ENCODE measurements around the gene INTS15. TPM values are rescaled to one million over a fixed set of nuclear protein-coding genes. Genes with fewer than 3 reads are reported as not detected.

Gene INTS15
- total RNA-seq, 1 experiment from 2014 or later: 29.6 TPM

DNA sequence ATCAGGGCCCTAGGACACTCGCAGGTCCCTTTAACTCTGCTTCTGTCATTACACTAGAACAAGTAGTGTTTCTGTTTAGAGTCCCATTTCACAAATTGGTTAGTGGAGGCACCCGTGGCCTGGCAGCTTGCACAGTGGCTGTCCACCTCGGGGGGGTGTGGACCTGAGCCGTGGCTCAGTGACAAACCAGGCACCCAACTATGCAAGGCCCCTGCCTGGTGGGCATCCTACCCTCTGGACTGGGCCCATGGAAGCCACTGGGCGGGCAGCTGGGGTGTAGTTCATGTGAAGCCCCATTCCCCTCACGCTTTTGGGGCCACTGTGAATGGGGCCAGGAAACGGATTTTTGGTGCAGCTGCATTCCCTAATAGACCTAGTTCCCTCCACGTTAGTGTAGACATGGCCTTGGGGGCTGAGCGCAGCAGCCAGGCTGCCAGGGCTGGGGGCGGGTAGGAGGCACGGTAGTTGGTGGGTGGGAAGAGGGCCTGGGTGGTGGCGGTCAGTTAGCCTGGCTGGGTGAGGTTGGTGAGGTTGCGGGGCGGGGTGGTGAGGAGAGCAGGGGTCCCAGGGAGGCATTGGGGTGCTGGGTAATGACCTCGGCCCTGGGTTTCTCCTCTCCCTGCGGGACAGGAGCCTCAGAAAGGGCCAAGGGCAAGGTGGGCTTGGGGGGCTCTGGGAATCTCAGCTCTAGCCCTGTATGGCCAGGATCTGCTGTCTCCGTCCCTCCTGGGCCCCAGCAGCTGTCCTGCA, 66.0 kb downstream of the INTS15 start:
- intact Hi-C loops (cut with micrococcal nuclease; ENCODE audit: unreplicated experiment): no loop called here
- H3K27ac Mint-ChIP-seq (ENCODE audit: unreplicated experiment): no peak overlapping the region

DNA sequence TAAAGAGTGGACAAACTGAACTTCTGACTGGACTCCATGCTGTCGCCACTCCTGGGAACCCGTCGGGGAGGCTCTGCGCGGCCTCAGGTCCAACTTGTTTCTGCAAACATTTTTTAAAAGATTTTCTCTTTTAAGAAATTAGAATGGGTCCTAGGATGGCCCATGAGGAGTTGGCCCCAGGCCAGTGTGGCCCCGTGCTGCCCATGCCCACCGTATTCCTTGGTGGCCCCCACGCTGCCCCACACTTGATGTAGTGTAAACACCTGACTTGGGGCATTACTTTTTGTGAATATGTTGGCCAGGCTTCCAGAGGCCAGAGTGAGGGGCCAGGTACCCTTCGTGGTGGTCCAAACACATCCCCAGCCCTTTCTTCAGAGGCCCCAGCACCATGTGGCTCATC, 66.6 kb downstream of the INTS15 start:
- Histone ChIP-seq H3K4me3 (ENCODE audit: low read depth, low read length) (no peak overlapping the region), H3K9me3 (no peaks in the 10 kb centered on the region), H3K27me3 (replicated peaks; ENCODE audit: control insufficient read depth, insufficient read depth, low read length) (no peaks in the 10 kb centered on the region), H3K36me3 (ENCODE audit: control insufficient read depth, insufficient read depth, low read length) (peaks cover 7% of the 10 kb centered on the region), H3K4me1 (no peaks in the 10 kb centered on the region)
- Mint-ChIP-seq H3K27me3 (ENCODE audit: insufficient read depth, unreplicated experiment) (no peaks in the 10 kb centered on the region), H3K4me1 (ENCODE audit: low read depth, unreplicated experiment) (no peaks in the 10 kb centered on the region), H3K4me3 (ENCODE audit: unreplicated experiment) (no peak overlapping the region), H3K36me3 (ENCODE audit: insufficient read depth, unreplicated experiment) (peaks cover 32% of the 10 kb centered on the region), H3K9me3 (ENCODE audit: unreplicated experiment) (no peaks in the 10 kb centered on the region), H3K27ac (ENCODE audit: unreplicated experiment) (no peak overlapping the region)
- TF ChIP-seq, protein P1, sequence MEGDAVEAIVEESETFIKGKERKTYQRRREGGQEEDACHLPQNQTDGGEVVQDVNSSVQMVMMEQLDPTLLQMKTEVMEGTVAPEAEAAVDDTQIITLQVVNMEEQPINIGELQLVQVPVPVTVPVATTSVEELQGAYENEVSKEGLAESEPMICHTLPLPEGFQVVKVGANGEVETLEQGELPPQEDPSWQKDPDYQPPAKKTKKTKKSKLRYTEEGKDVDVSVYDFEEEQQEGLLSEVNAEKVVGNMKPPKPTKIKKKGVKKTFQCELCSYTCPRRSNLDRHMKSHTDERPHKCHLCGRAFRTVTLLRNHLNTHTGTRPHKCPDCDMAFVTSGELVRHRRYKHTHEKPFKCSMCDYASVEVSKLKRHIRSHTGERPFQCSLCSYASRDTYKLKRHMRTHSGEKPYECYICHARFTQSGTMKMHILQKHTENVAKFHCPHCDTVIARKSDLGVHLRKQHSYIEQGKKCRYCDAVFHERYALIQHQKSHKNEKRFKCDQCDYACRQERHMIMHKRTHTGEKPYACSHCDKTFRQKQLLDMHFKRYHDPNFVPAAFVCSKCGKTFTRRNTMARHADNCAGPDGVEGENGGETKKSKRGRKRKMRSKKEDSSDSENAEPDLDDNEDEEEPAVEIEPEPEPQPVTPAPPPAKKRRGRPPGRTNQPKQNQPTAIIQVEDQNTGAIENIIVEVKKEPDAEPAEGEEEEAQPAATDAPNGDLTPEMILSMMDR (IDR thresholded peaks at IDR 0.05; ENCODE audit: insufficient read depth in 1 of 2, low read depth in 1 of 2, low read length in 1 of 2, severe bottlenecking in 1 of 2, unreplicated experiment in 1 of 2): no peak
- POLR2A ChIA-PET: interaction anchor here (0.6 kb wide), 1 partner anchor 14 kb away, joined by 3 read pairs; no protein-coding TSS in a partner anchor
- BruUV-seq (replicated peaks): no TSS peak
- CTCF ChIA-PET: no interaction called here
- intact Hi-C loops (cut with micrococcal nuclease; ENCODE audit: unreplicated experiment): no loop called here
- DNase-seq: no peak

More for the DNA sequence above, 66.0 kb downstream of the INTS15 start:
- CTCF ChIA-PET: no interaction called here
- no peak overlapping the region for H3K4me3 ChIP-seq (ENCODE audit: low read depth, low read length)
- H3K4me3 Mint-ChIP-seq (ENCODE audit: unreplicated experiment): no peak overlapping the region
- no peaks in the 10 kb centered on the region for H3K4me1 Mint-ChIP-seq (ENCODE audit: low read depth, unreplicated experiment)
- no peaks in the 10 kb centered on the region for H3K27me3 ChIP-seq (replicated peaks; ENCODE audit: control insufficient read depth, insufficient read depth, low read length)
- TF ChIP-seq, protein P1 (IDR thresholded peaks at IDR 0.05; ENCODE audit: insufficient read depth in 1 of 2, low read depth in 1 of 2, low read length in 1 of 2, severe bottlenecking in 1 of 2, unreplicated experiment in 1 of 2): no peak
- H3K9me3 Mint-ChIP-seq (ENCODE audit: unreplicated experiment): no peaks in the 10 kb centered on the region
- BruUV-seq (replicated peaks): TSS peak; percentile 23
- peaks cover 38% of the 10 kb centered on the region for H3K36me3 Mint-ChIP-seq (ENCODE audit: insufficient read depth, unreplicated experiment)
- no peaks in the 10 kb centered on the region for H3K9me3 ChIP-seq
- no peaks in the 10 kb centered on the region for H3K27me3 Mint-ChIP-seq (ENCODE audit: insufficient read depth, unreplicated experiment)
- DNase-seq: no peak
- POLR2A ChIA-PET: no interaction called here
- H3K36me3 ChIP-seq (ENCODE audit: control insufficient read depth, insufficient read depth, low read length): peaks cover 8% of the 10 kb centered on the region
- H3K4me1 ChIP-seq: no peaks in the 10 kb centered on the region

Other genes with a start within 250 kb of the INTS15 start
- 15.3 and 17.1 TPM in 2 replicates for gene FAM220A, start 241.1 kb upstream of the INTS15 start, total RNA-seq (2022)
- gene RAC1, start 215.5 kb upstream of the INTS15 start, total RNA-seq (2022): 307 and 319 TPM in 2 replicates
- 25.8 and 32.6 TPM in 2 replicates for gene DAGLB, start 142.1 kb upstream of the INTS15 start, total RNA-seq (2022)
- gene KDELR2, start 105.9 kb upstream of the INTS15 start, total RNA-seq (2022): 263 and 274 TPM in 2 replicates
- gene GRID2IP, start 38.6 kb upstream of the INTS15 start, total RNA-seq (2022): 0.65 and 0.95 TPM in 2 replicates
- 69.9 and 78.9 TPM in 2 replicates for gene ZDHHC4, start 12.6 kb upstream of the INTS15 start, total RNA-seq (2022)
- 10.1 and 12.3 TPM in 2 replicates for gene ZNF853, start 25.6 kb downstream of the INTS15 start, total RNA-seq (2022)
- gene ZNF316, start 47.3 kb downstream of the INTS15 start, total RNA-seq (2022): 34.1 and 34.3 TPM in 2 replicates
- gene ZNF12, start 116.9 kb downstream of the INTS15 start, total RNA-seq (2022): 26.1 and 30.4 TPM in 2 replicates
- 0.45 TPM in 1 of 2 replicates, not detected in the other for gene RSPH10B2, start 164.1 kb downstream of the INTS15 start, total RNA-seq (2022)
- 49.8 and 60.1 TPM in 2 replicates for gene CCZ1B, start 236.3 kb downstream of the INTS15 start, total RNA-seq (2022)

Measured in Caco-2 (cell line).